Measurements from ENCODE around the gene ZNF143. TPM values are rescaled to one million over a fixed set of nuclear protein-coding genes. Genes with fewer than 3 reads are reported as not detected.
A peak's percentile ranks its signal among the peaks of the same experiment; 100 is the strongest.

ZNF143 gene
- total and polyA plus RNA-seq, 10 of the 15 experiments (the other 5 are each of a cell fraction or from before 2014, with no cell fraction given) = 13.6 to 48.7 (median 19.4) TPM

DNA sequence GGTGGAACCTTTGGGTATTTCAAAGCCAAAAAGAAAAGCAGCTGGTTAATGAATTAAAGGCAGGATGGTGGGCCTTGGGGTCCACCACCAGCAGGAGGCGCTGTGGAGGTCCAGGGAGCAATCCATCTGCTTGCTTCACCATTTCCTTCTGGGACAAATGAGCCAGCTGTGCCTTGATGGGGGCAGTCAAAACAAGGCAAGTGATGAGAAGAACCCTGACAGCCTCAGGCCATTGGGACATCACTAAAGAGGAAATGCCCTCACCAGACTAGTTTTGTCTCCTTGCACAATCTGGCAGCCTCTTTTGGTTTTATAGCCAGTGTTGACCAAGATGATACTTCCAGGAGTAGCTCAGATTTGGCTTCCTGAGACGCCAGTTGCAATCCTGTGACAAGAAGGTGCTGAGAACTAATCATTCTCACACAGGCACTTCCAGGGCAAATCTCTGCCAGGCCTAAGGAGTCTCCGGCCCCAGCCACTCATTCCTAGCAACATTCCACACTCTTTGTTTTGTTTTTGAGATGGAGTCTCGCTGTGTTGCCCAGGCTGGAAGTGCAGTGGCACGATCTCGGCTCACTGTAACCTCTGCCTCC lies 74.5 kb downstream of the ZNF143 start:
- no peaks in the 10 kb centered on the region for H4K20me1 ChIP-seq (ENCODE audit: control insufficient read depth, insufficient read depth)
- CTCF ChIA-PET = interaction anchor here (0.6 to 3.4 kb wide), 53 partner anchors 10 to 1684 kb away, joined by 3 to 119 read pairs (median 4); partner anchors contain the start of gene WEE1
- H3K27me3 ChIP-seq (replicated peaks in 1 of 2; ENCODE audit: control insufficient read depth in 2 of 2, insufficient read depth in 2 of 2, low read length in 1 of 2) = no peaks in the 10 kb centered on the region
- H3K4me1 ChIP-seq (ENCODE audit: control insufficient read depth, insufficient read depth, low read length) = no peaks in the 10 kb centered on the region
- no TSS peak for BruUV-seq (replicated peaks)
- ATAC-seq (peak; percentile 87), DNase-seq (ENCODE audit: low read depth, low spot score) (peak; percentile 25), FAIRE-seq (peak; percentile 83)
- intact Hi-C loops (cut with micrococcal nuclease; ENCODE audit: unreplicated experiment) = loop anchor here (1.0 kb wide), 2 partner anchors 78 to 213 kb away; no protein-coding TSS in a partner anchor
- no peak overlapping the region for H3K27ac ChIP-seq (ENCODE audit: control insufficient read depth, insufficient read depth)
- H3K9ac ChIP-seq (ENCODE audit: control insufficient read depth, insufficient read depth, low read length) = no peak overlapping the region
- H3K79me2 ChIP-seq (ENCODE audit: control insufficient read depth, insufficient read depth, low read length) = no peaks in the 10 kb centered on the region
- H3K4me2 ChIP-seq (ENCODE audit: control insufficient read depth, insufficient read depth) = no peak overlapping the region
- RAD21 ChIA-PET (ENCODE audit: unreplicated experiment) = interaction anchor here (0.7 to 3.4 kb wide), 20 partner anchors 19 to 519 kb away, joined by 3 to 53 read pairs (median 5); partner anchors contain the start of genes WEE1 and ZNF143
- no peaks in the 10 kb centered on the region for H3K9me3 ChIP-seq (replicated peaks; ENCODE audit: control insufficient read depth, insufficient read depth, low read length)
- 67% methylated on average over 6 of the region's 6 CpGs for WGBS (ENCODE audit: insufficient coverage, insufficient replicate concordance, low lambda C conversion rate, missing lambda C conversion rate)
- no peaks in the 10 kb centered on the region for H3K36me3 ChIP-seq (ENCODE audit: control insufficient read depth in 2 of 2, insufficient read depth in 2 of 2, low read length in 1 of 2)
- SMC1A ChIA-PET (ENCODE audit: uncharacterized antibody, unreplicated experiment) = interaction anchor here (0.6 to 3.5 kb wide), 25 partner anchors 10 to 438 kb away, joined by 3 to 69 read pairs (median 4); no protein-coding TSS in a partner anchor
- in situ Hi-C loops (cut with MboI) = loop anchor here (10.0 kb wide), 1 partner anchor 440 kb away; no protein-coding TSS in a partner anchor
- H3K4me3 ChIP-seq = no peak overlapping the region
- no peak overlapping the region for H2AFZ ChIP-seq (ENCODE audit: control insufficient read depth, low read depth, low read length)
- POLR2A ChIA-PET = interaction anchor here (0.5 to 1.0 kb wide), 4 partner anchors 12 to 208 kb away, joined by 3 to 5 read pairs (median 4); no protein-coding TSS in a partner anchor
- TF ChIP-seq, protein P1, sequence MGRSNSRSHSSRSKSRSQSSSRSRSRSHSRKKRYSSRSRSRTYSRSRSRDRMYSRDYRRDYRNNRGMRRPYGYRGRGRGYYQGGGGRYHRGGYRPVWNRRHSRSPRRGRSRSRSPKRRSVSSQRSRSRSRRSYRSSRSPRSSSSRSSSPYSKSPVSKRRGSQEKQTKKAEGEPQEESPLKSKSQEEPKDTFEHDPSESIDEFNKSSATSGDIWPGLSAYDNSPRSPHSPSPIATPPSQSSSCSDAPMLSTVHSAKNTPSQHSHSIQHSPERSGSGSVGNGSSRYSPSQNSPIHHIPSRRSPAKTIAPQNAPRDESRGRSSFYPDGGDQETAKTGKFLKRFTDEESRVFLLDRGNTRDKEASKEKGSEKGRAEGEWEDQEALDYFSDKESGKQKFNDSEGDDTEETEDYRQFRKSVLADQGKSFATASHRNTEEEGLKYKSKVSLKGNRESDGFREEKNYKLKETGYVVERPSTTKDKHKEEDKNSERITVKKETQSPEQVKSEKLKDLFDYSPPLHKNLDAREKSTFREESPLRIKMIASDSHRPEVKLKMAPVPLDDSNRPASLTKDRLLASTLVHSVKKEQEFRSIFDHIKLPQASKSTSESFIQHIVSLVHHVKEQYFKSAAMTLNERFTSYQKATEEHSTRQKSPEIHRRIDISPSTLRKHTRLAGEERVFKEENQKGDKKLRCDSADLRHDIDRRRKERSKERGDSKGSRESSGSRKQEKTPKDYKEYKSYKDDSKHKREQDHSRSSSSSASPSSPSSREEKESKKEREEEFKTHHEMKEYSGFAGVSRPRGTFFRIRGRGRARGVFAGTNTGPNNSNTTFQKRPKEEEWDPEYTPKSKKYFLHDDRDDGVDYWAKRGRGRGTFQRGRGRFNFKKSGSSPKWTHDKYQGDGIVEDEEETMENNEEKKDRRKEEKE (IDR thresholded peaks at IDR 0.05) = no peak
- TF ChIP-seq IKZF1 (conservative IDR thresholded peaks at IDR 0.05) (peak; percentile 33; the same call in 1 of the 2 replicates), MYC (IDR thresholded peaks at IDR 0.05; ENCODE audit: insufficient read depth, insufficient read length, insufficient replicate concordance, low read length, severe bottlenecking) (no peak), ZNF217 (IDR thresholded peaks at IDR 0.05) (no peak), STAT1 (conservative IDR thresholded peaks at IDR 0.05) (no peak), NBN (IDR thresholded peaks at IDR 0.05) (no peak), FOXM1 (IDR thresholded peaks at IDR 0.05; ENCODE audit: low read depth, low read length) (0 out of 2 replicates have a peak, but pooled peaks have one; percentile 19), HDAC2 (IDR thresholded peaks at IDR 0.05) (no peak), ZNF24 (IDR thresholded peaks at IDR 0.05) (no peak), TAF1 (IDR thresholded peaks at IDR 0.05; ENCODE audit: borderline replicate concordance, low read depth, low read length) (no peak), NR2F1 (conservative IDR thresholded peaks at IDR 0.05) (no peak), EP300 (IDR thresholded peaks at IDR 0.05; ENCODE audit: borderline replicate concordance in 1 of 2, control insufficient read depth in 1 of 2, low read depth in 2 of 2, low read length in 2 of 2) (no peak)
- TF ChIP-seq, protein P2, sequence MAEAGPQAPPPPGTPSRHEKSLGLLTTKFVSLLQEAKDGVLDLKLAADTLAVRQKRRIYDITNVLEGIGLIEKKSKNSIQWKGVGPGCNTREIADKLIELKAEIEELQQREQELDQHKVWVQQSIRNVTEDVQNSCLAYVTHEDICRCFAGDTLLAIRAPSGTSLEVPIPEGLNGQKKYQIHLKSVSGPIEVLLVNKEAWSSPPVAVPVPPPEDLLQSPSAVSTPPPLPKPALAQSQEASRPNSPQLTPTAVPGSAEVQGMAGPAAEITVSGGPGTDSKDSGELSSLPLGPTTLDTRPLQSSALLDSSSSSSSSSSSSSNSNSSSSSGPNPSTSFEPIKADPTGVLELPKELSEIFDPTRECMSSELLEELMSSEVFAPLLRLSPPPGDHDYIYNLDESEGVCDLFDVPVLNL (IDR thresholded peaks at IDR 0.05; ENCODE audit: low read depth, low read length) = no peak
- TF ChIP-seq, protein P3, sequence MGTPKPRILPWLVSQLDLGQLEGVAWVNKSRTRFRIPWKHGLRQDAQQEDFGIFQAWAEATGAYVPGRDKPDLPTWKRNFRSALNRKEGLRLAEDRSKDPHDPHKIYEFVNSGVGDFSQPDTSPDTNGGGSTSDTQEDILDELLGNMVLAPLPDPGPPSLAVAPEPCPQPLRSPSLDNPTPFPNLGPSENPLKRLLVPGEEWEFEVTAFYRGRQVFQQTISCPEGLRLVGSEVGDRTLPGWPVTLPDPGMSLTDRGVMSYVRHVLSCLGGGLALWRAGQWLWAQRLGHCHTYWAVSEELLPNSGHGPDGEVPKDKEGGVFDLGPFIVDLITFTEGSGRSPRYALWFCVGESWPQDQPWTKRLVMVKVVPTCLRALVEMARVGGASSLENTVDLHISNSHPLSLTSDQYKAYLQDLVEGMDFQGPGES (IDR thresholded peaks at IDR 0.05) = no peak
- TF ChIP-seq, protein P4, sequence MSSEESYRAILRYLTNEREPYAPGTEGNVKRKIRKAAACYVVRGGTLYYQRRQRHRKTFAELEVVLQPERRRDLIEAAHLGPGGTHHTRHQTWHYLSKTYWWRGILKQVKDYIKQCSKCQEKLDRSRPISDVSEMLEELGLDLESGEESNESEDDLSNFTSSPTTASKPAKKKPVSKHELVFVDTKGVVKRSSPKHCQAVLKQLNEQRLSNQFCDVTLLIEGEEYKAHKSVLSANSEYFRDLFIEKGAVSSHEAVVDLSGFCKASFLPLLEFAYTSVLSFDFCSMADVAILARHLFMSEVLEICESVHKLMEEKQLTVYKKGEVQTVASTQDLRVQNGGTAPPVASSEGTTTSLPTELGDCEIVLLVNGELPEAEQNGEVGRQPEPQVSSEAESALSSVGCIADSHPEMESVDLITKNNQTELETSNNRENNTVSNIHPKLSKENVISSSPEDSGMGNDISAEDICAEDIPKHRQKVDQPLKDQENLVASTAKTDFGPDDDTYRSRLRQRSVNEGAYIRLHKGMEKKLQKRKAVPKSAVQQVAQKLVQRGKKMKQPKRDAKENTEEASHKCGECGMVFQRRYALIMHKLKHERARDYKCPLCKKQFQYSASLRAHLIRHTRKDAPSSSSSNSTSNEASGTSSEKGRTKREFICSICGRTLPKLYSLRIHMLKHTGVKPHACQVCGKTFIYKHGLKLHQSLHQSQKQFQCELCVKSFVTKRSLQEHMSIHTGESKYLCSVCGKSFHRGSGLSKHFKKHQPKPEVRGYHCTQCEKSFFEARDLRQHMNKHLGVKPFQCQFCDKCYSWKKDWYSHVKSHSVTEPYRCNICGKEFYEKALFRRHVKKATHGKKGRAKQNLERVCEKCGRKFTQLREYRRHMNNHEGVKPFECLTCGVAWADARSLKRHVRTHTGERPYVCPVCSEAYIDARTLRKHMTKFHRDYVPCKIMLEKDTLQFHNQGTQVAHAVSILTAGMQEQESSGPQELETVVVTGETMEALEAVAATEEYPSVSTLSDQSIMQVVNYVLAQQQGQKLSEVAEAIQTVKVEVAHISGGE (CRISPR knock-in tag; IDR thresholded peaks at IDR 0.05) = no peak
